Uterus (tissue), 2 donors: ENCODE data around the gene ADARB1.
"Not testable (repeated sequence)": the region's sequence is repeated elsewhere in the genome, so short reads cannot be mapped to it uniquely, and the experiment has no call there.

Experiments
- CTCF ChIP-seq, 4 experiments: fragments of 200-600 bp in 2 of 4; fragments of 450-650 bp in 2 of 4; sonication (generic) in 2 of 4; IDR thresholded peaks; one replicate each; pipeline ENCODE4 v1.5.1; 2016 to 2019; ENCODE audit warnings: antibody characterized with exemption in 4 of 4, mild to moderate bottlenecking in 2 of 4, moderate library complexity in 1 of 4
- POLR2A ChIP-seq, 2 donors: fragments of 450-650 bp; IDR thresholded peaks; one replicate each; pipeline ENCODE4 v1.6.1; 2016; ENCODE audit warnings: antibody characterized with exemption in 2 of 2, mild to moderate bottlenecking in 1 of 2, moderate library complexity in 1 of 2

DNA sequence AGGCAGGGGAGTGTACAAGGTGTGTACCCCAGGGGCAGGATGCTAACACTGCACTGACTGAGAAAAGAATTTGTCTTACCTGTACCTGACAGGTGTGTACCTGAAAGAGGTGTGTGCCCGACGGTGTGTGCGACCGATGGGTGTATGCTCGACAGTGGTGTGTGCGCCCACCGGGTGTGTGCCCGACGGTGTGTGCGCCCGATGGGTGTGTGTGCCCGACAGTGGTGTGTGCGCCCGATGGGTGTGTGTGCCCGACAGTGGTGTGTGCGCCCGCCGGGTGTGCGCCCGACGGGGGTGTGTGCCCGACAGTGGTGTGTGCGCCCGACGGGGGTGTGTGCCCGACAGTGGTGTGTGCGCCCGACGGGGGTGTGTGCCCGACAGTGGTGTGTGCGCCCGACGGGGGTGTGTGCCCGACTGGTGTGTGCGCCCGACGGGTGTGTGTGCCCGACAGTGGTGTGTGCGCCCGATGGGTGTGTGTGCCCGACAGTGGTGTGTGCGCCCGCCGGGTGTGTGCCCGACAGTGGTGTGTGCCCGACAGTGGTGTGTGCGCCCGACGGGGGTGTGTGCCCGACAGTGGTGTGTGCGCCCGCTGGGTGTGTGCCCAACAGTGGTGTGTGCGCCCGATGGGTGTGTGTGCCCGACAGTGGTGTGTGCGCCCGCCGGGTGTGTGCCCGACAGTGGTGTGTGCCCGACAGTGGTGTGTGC is 59.3 kb downstream of the ADARB1 start:
- not testable (repeated sequence) for TF ChIP-seq CTCF, POLR2A (IDR thresholded peaks at IDR 0.05)
